Central memory CD8-positive, alpha-beta T cell (primary cell): Measurements from ENCODE around the gene MSN.

ENCODE experiments used
- ATAC-seq: fragments of 150-1000 bp; cut with Tn5 transposase; replicated peaks from 2 replicates; pipeline ENCODE4 v1.10.0; 2022; ENCODE audit warnings: mild to moderate bottlenecking, moderate FRiP score, moderate number of reproducible peaks; ENCODE audit not compliant: poor library complexity, severe bottlenecking; ENCODE audit errors: extremely low read depth
- DNase-seq, 2 donors: peaks; one replicate each; pipeline ENCODE4 v3.0.0; 2021; ENCODE audit warnings: low spot score in 2 of 2
- H3K27ac Mint-ChIP-seq: one replicate; pipeline ENCODE4 v1.8.0; 2022; ENCODE audit warnings: low read depth, mild to moderate bottlenecking, moderate library complexity, mixed read lengths
- H3K27me3 Mint-ChIP-seq: one replicate; pipeline ENCODE4 v1.8.0; 2022; ENCODE audit warnings: mixed read lengths
- H3K36me3 Mint-ChIP-seq: one replicate; pipeline ENCODE4 v1.8.0; 2022; ENCODE audit warnings: mild to moderate bottlenecking, moderate library complexity, mixed read lengths; ENCODE audit not compliant: insufficient read depth
- H3K4me1 Mint-ChIP-seq: one replicate; pipeline ENCODE4 v1.8.0; 2022; ENCODE audit warnings: mixed read lengths
- H3K4me3 Mint-ChIP-seq: one replicate; pipeline ENCODE4 v1.8.0; 2022; ENCODE audit warnings: mild to moderate bottlenecking, moderate library complexity, mixed read lengths
- H3K9me3 Mint-ChIP-seq: one replicate; pipeline ENCODE4 v1.8.0; 2022; ENCODE audit warnings: mixed read lengths

The MSN gene

DNA sequence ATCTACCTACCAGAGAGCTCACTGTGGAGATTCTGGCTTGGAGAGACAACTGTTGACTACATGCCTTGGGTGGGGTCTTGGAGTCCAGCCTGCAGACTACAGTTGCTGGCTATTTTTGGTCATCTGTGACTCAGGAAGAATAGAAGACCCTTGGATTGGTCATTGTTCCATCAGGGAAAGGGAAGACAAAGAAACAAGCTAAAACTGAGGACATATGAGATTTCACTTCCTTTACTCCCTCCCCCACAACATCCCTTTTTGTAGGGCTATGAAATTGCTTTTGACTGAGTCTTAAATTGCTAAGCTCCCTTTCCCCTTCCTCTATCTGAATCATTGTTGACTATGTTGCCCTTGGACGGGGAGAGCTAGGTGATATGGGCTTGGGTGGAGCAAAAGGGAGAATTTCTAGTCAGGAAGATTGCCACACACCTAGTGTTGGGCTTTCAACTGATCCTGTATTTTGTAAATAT is 11.7 kb downstream of the MSN start:
- DNase-seq (no peak), ATAC-seq (no peak)
- peak overlapping the region; percentile 73 for H3K27ac Mint-ChIP-seq
- H3K27me3 Mint-ChIP-seq, result no peaks in the 10 kb centered on the region
- peaks cover 67% of the 10 kb centered on the region for H3K4me1 Mint-ChIP-seq
- H3K9me3 Mint-ChIP-seq, result no peaks in the 10 kb centered on the region
- peaks cover 38% of the 10 kb centered on the region for H3K36me3 Mint-ChIP-seq
- peak overlapping the region; percentile 68 for H3K4me3 Mint-ChIP-seq

DNA sequence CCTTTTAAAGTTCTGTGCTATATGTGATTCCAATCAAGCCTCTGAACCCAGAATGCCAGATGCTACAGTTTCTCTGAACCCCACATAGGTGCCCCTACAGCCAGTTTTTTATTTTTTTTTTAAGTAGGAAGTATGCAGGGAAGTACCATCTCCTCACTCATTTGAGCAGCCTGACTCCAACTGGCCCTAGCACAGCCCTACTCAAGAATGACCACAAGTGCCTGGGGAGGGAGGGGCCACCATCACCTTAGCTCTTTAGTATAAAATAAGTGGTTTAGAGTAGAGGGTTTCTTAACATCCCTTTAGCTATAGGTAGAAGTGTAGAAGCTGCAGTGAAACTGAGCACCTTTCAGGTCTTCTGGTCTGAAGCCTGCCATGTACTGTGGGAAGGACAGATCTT is 14.4 kb downstream of the MSN start:
- Mint-ChIP-seq H3K4me1 (peaks cover 66% of the 10 kb centered on the region), H3K36me3 (peaks cover 29% of the 10 kb centered on the region), H3K27ac (no peak overlapping the region), H3K4me3 (peak overlapping the region; percentile 67), H3K27me3 (no peaks in the 10 kb centered on the region), H3K9me3 (no peaks in the 10 kb centered on the region)
- ATAC-seq (no peak), DNase-seq (no peak)

DNA sequence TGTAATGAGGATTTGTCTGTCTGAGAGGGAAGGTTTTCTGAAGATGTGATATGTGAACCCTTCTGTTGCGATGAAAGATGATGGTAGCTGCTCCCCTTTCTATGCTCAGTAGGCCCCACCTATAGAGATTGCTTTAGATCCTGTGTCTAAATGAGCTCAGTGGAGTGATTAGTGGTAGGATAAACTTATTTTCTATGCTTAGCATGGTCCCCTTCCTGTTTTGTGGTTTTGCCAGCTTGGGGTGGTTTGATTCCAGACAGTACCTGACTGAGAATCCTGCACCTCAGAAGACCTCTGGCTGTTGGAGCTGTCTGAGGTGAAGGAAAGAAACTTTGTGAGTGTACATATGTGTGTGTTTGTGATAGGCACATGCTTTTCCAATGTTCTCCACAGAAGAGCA is 17.7 kb downstream of the MSN start:
- DNase-seq, result no peak
- H3K4me3 Mint-ChIP-seq, result peak overlapping the region; percentile 72
- H3K36me3 Mint-ChIP-seq, result peaks cover 23% of the 10 kb centered on the region
- H3K27ac Mint-ChIP-seq, result peak overlapping the region; percentile 83
- H3K4me1 Mint-ChIP-seq, result peaks cover 71% of the 10 kb centered on the region
- H3K27me3 Mint-ChIP-seq, result no peaks in the 10 kb centered on the region
- ATAC-seq, result peak; percentile 29
- no peaks in the 10 kb centered on the region for H3K9me3 Mint-ChIP-seq

DNA sequence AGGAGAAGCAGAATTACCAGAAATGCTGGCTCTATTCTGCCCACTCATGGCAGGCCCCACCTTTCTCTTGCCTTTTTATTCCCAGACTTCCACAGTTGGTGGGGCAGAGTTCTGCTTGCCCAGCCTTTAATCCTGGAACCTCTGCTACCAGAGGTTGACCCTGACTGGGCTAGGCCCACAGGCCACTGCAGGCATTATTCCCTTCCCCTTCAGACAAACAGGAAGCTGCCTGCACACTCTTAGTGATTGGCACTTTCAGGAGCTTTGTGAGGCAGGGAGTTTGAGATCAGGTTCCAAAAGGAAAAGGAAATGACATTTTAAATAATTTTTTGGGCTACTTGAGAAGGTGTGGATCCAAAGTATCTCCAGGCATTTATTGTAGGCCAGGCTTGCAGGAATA is 18.8 kb downstream of the MSN start:
- ATAC-seq (no peak), DNase-seq (no peak)
- peaks cover 18% of the 10 kb centered on the region for H3K36me3 Mint-ChIP-seq
- no peaks in the 10 kb centered on the region for H3K27me3 Mint-ChIP-seq
- H3K4me3 Mint-ChIP-seq, result peak overlapping the region; percentile 72
- H3K9me3 Mint-ChIP-seq, result no peaks in the 10 kb centered on the region
- peaks cover 76% of the 10 kb centered on the region for H3K4me1 Mint-ChIP-seq
- peak overlapping the region; percentile 83 for H3K27ac Mint-ChIP-seq

DNA sequence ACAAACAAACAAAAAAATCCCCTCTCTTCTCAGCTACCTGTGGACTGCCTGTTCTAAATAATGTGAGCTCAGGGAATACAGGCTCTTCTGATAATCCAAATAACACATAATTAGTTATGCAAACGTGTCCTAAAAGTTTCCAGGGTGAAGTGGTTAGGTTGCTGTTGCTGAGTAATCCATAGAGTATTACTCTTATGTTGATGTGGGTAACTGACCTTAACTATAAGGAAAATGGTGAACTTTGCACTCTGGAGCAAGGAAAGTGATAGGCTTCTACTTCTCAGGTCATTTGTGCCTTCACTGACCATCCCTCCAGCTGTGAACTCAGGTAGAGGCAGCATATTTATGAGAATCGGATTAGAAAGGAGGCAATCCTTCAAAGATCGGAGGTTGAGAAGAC is 19.9 kb downstream of the MSN start:
- Mint-ChIP-seq H3K9me3 (no peaks in the 10 kb centered on the region), H3K27me3 (no peaks in the 10 kb centered on the region), H3K4me1 (peaks cover 79% of the 10 kb centered on the region), H3K4me3 (peak overlapping the region; percentile 72), H3K36me3 (peaks cover 17% of the 10 kb centered on the region), H3K27ac (peak overlapping the region; percentile 83)
- DNase-seq (no peak), ATAC-seq (no peak)

DNA sequence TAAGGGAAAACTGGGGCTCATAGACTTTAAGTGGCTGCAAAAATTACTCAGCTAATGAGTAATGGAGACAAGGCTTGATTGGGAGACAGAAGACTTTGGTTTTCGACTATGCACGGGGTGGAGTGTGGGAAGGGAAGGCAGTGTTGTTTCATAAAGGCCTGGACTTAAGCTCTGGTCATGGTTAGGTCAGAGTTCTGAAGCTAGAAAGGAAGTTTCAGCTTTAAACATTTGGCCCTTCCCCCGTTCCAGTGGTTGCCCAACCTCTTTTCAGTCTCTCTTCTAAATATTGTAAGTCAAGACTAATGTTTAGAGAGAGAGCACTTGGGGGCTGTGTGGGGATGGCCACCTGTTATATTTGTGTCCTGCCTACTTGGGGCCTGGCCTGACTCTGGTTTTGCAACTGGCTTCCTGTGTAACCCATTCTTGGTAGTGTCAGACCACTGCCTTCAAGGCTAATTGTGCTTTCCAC is 21.0 kb downstream of the MSN start:
- no peaks in the 10 kb centered on the region for H3K9me3 Mint-ChIP-seq
- H3K4me3 Mint-ChIP-seq, result peak overlapping the region; percentile 65
- H3K27me3 Mint-ChIP-seq, result no peaks in the 10 kb centered on the region
- peaks cover 17% of the 10 kb centered on the region for H3K36me3 Mint-ChIP-seq
- ATAC-seq (no peak), DNase-seq (no peak)
- H3K4me1 Mint-ChIP-seq, result peaks cover 79% of the 10 kb centered on the region
- peak overlapping the region; percentile 91 for H3K27ac Mint-ChIP-seq

DNA sequence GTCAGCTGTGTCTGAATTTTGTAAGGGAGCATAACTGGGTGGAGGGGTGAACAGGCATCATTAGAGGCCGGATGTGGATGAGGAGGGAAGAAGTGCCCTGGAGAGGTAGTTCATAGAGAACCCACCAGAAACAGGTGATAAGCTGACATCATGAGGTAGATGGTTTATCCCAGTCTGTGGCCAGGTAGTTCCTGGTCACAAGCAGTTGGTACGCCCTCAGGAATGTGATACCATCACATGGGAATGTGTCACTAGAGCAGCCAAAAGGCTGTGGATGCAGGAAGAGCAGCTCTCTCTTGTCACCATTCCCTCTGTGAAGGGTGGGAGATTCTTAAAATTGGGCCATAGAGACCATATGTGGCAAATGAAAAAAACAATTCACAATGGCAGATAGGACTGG is 21.9 kb downstream of the MSN start:
- no peaks in the 10 kb centered on the region for H3K9me3 Mint-ChIP-seq

DNA sequence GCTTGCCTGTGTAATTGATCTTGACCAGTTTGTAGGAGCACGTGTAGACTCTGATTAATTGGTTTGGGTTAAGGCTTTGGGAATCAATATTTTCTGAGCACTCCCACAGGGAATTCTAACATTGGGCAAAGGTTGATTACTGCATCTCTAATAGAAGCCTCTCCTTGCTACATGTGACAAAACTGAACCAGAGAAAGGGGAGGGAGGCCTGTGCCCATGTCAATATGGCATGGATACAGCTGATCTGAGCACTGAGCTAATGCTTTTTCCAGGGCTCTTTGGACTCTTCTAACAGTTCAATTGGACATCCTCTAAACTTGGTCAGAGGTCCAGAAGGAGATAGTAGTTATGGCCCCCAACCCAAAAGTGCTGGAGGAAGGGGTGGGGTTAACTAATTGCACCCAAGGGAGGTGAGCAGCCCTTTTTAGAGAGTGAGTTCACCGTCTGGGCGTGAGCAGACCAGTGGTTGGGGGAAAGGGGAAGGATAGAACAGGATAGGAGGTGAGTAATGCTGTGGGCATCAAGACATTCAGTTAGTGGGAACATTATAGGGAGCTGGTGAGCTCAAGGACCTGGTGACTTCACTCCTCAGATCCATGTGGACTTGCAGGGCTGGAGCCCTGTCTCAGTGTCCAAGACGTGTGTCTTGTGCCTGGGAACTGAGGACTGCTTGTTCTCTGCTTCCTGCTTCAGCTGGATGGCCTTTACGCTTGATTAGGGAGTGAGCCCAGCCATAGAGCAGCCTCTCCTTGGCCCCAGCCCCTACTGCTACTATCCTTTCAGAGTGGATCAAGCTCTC is 22.8 kb downstream of the MSN start:
- no peaks in the 10 kb centered on the region for H3K9me3 Mint-ChIP-seq
- H3K27ac Mint-ChIP-seq, result peak overlapping the region; percentile 91
- H3K36me3 Mint-ChIP-seq, result peaks cover 26% of the 10 kb centered on the region
- peaks cover 84% of the 10 kb centered on the region for H3K4me1 Mint-ChIP-seq
- peak overlapping the region; percentile 71 for H3K4me3 Mint-ChIP-seq
- no peak for ATAC-seq
- H3K27me3 Mint-ChIP-seq, result no peaks in the 10 kb centered on the region
- DNase-seq, result no peak

More for the DNA sequence above, 21.9 kb downstream of the MSN start:
- no peak for ATAC-seq
- H3K27me3 Mint-ChIP-seq, result no peaks in the 10 kb centered on the region
- H3K4me3 Mint-ChIP-seq, result peak overlapping the region; percentile 65
- DNase-seq, result no peak
- peaks cover 81% of the 10 kb centered on the region for H3K4me1 Mint-ChIP-seq
- peak overlapping the region; percentile 91 for H3K27ac Mint-ChIP-seq
- H3K36me3 Mint-ChIP-seq, result peaks cover 22% of the 10 kb centered on the region

DNA sequence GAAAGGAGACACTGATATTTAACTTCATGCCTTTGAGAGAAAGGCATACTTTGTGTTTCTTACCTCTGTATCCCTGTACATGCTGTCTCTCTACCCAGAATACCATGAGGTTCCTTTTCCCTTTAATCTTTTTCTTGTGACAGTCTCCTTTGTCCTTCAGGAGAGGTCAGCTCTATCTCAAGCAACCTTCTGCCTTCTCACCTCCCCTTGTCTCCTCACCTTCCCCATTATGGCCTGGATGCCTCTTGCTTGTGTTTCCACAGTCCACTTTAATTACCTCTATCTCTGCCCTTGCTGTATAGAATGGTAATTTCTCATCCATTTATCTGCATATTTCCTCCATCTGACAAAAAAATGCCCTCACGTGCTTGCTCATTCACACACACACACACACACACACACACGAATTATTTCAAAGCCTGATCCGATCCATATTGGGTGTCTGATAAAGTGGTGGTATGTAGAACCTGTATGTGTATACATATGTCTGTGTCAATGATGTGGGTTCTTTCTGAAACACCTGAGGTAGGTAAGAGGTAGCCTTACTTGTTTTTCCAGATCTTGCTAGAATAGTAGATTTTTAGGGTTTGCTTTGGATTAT is 28.5 kb downstream of the MSN start:
- H3K4me1 Mint-ChIP-seq, result peaks cover 77% of the 10 kb centered on the region
- no peak for ATAC-seq
- H3K27me3 Mint-ChIP-seq, result no peaks in the 10 kb centered on the region

DNA sequence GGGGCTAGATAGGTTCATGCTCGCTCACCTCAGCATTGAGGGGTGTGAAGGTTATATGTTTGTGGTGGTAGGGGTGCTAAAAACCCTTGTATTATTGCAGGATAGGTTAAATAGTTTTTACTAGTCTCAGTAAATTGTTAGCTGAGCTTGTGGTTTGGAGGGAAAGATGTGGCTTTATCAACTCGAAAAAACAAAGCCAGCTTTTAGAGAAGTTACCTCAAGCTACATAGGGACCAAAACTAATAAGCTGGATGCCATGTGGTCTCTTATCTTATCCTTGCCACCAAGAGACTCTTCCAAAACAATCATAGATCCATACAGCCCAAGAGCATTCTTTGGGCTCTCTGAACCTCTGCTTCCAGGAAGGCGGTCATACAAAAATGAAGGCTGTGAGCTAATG is 29.2 kb downstream of the MSN start:
- Mint-ChIP-seq H3K36me3 (peaks cover 28% of the 10 kb centered on the region), H3K4me1 (peaks cover 77% of the 10 kb centered on the region)

More for the DNA sequence above, 28.5 kb downstream of the MSN start:
- DNase-seq, result no peak
- Mint-ChIP-seq H3K9me3 (no peaks in the 10 kb centered on the region), H3K4me3 (peak overlapping the region; percentile 72), H3K27ac (peak overlapping the region; percentile 86), H3K36me3 (peaks cover 29% of the 10 kb centered on the region)

DNA sequence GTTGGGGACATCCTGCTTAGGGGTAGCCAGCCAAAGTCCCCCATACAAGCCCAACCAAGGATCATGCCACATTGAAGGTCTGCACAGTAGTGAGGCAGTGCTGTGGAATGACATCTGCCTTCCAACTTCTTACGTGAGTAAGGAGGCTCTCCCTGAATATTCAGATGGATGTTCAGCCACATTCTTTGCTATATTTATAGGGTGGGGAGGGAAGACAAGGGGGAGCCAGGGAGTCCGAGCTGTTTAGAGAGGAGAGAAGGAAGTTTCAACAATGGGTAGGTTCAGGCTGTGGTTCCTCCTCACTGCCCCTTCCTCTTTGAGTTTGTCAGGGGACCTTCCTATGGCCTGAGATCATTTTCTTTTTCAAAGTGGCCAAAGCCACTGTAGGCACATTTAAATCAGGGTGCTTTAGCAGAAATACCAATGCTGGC is 29.8 kb downstream of the MSN start:
- H3K27ac Mint-ChIP-seq, result peak overlapping the region; percentile 86
- ATAC-seq (no peak), DNase-seq (no peak)
- peaks cover 73% of the 10 kb centered on the region for H3K4me1 Mint-ChIP-seq
- peaks cover 32% of the 10 kb centered on the region for H3K36me3 Mint-ChIP-seq
- H3K27me3 Mint-ChIP-seq, result no peaks in the 10 kb centered on the region
- H3K9me3 Mint-ChIP-seq, result no peaks in the 10 kb centered on the region
- peak overlapping the region; percentile 72 for H3K4me3 Mint-ChIP-seq

More for the DNA sequence above, 29.2 kb downstream of the MSN start:
- H3K4me3 Mint-ChIP-seq, result peak overlapping the region; percentile 72
- no peaks in the 10 kb centered on the region for H3K27me3 Mint-ChIP-seq
- no peaks in the 10 kb centered on the region for H3K9me3 Mint-ChIP-seq
- ATAC-seq, result peak; percentile 25
- H3K27ac Mint-ChIP-seq, result peak overlapping the region; percentile 86
- DNase-seq, result no peak

DNA sequence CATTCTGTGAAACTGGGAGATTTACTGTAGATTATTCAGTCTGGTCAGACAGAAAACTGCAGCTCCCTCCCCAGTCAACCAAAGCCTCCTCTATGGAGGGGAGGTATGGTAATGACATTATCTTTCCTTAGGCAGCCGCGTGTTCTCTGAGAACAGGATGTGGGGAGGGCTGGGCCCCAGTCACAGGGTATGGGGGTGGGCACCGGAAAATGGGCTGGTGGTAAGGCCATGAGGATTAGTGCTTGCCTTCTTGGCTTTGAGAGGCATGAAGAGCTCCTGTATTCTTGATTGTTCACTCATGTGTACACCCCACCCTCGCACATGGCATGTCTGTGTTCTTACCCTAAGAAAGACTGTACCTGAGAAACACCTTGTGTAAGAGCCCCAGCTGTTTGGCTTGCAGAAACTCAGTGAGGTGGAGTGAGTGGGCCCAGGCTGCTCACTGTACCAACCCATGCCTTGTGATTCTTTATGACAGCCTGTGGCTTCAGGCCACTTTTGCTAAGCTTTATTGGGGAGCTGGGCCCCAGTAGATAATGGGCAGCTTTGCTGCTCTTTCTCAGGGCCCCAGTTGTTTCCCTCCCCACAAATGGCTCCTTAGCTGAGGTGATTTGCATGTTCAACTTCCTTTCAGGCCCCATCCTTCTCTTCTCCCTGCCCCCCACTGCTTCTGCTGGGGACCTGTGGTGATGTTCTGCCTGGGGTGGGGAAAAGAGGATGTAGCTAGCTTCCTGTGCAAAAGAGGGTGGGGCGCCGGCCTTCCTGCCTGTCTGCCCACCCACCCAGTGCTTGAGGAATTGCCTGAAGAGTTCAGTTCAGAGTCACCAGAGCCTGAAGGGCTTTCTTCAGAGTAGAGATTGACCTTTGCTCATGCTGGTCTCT is 30.7 kb downstream of the MSN start:
- ATAC-seq (peak; percentile 76), DNase-seq (peak; percentile 28 to 51)
- no peaks in the 10 kb centered on the region for H3K9me3 Mint-ChIP-seq
- H3K4me1 Mint-ChIP-seq, result peaks cover 73% of the 10 kb centered on the region
- peaks cover 34% of the 10 kb centered on the region for H3K36me3 Mint-ChIP-seq
- H3K4me3 Mint-ChIP-seq, result peak overlapping the region; percentile 72
- peak overlapping the region; percentile 86 for H3K27ac Mint-ChIP-seq
- no peaks in the 10 kb centered on the region for H3K27me3 Mint-ChIP-seq
